Loucy (cell line): ENCODE measurements around the gene FAM81A.

ENCODE experiments used
- H2AFZ ChIP-seq: fragments of 200-600 bp; sonication (generic); 2 replicates; pipeline ENCODE4 v1.6.0; 2016; ENCODE audit warnings: antibody characterized with exemption, mild to moderate bottlenecking, low read length, moderate library complexity
- H3F3A ChIP-seq: fragments of 200-600 bp; 2 replicates; pipeline ENCODE4 v1.6.0; 2016; ENCODE audit warnings: antibody characterized with exemption, low read depth, mild to moderate bottlenecking
- H3K27me3 ChIP-seq: fragments of 200-600 bp; sonication (generic); 2 replicates; pipeline ENCODE4 v1.6.1; 2014; ENCODE audit warnings: low read length, mild to moderate bottlenecking; ENCODE audit not compliant: insufficient read depth, poor library complexity, severe bottlenecking
- H3K36me3 ChIP-seq: fragments of 200-600 bp; sonication (generic); 2 replicates; pipeline ENCODE4 v1.6.1; 2016; ENCODE audit warnings: low read length; ENCODE audit not compliant: insufficient read depth
- H3K4me1 ChIP-seq: fragments of 200-600 bp; sonication (generic); 2 replicates; pipeline ENCODE4 v1.5.1; 2014; ENCODE audit warnings: low read length, mild to moderate bottlenecking; ENCODE audit not compliant: insufficient read depth, poor library complexity, severe bottlenecking
- H3K4me2 ChIP-seq: fragments of 200-600 bp; sonication (generic); 2 replicates; pipeline ENCODE4 v1.6.0; 2014; ENCODE audit warnings: antibody characterized with exemption, low read length, low read depth, mild to moderate bottlenecking; ENCODE audit not compliant: poor library complexity, severe bottlenecking
- H3K4me3 ChIP-seq: fragments of 200-600 bp; sonication (generic); 2 replicates; pipeline ENCODE4 v1.5.1; 2014; ENCODE audit warnings: low read length, mild to moderate bottlenecking, mixed read lengths; ENCODE audit not compliant: poor library complexity, severe bottlenecking
- H3K79me2 ChIP-seq: fragments of 200-600 bp; sonication (generic); 2 replicates; pipeline ENCODE4 v1.6.1; 2014; ENCODE audit warnings: low read length; ENCODE audit not compliant: insufficient read depth
- H3K9ac ChIP-seq: fragments of 200-600 bp; sonication (generic); 2 replicates; pipeline ENCODE4 v1.6.0; 2014; ENCODE audit warnings: mild to moderate bottlenecking, low read depth, low read length, moderate library complexity; ENCODE audit not compliant: poor library complexity, severe bottlenecking
- H3K9me2 ChIP-seq: fragments of 200-600 bp; sonication (generic); replicated peaks from 2 replicates; pipeline ENCODE4 v1.6.1; 2016; ENCODE audit warnings: low read depth, low read length, mixed read lengths
- H3K9me3 ChIP-seq: fragments of 200-600 bp; sonication (generic); 2 replicates; pipeline ENCODE4 v1.6.1; 2014; ENCODE audit warnings: mild to moderate bottlenecking, antibody characterized with exemption, low read length, low read depth; ENCODE audit not compliant: insufficient read depth
- H4K20me1 ChIP-seq: fragments of 200-600 bp; sonication (generic); 2 replicates; pipeline ENCODE4 v1.6.0; 2014; ENCODE audit warnings: antibody characterized with exemption, low read length, mild to moderate bottlenecking; ENCODE audit not compliant: insufficient read depth, poor library complexity, severe bottlenecking
- EZH2phosphoT487 ChIP-seq: fragments of 200-600 bp; IDR thresholded peaks from 2 replicates; pipeline ENCODE4 v1.6.1; 2018; ENCODE audit warnings: antibody characterized with exemption, mild to moderate bottlenecking, moderate library complexity, borderline replicate concordance
- TF ChIP-seq, protein P1 (sequence below): fragments of 200-600 bp; sonication (generic); conservative IDR thresholded peaks from 2 replicates; pipeline ENCODE4 v1.5.1; 2014; ENCODE audit warnings: mild to moderate bottlenecking, antibody characterized with exemption, low read length

Gene FAM81A

GRCh38 chr15:59446232-59446957, 8.4 kb downstream of the FAM81A start:
- no peaks in the 10 kb centered on the region for H3F3A ChIP-seq
- TF ChIP-seq, protein P1, sequence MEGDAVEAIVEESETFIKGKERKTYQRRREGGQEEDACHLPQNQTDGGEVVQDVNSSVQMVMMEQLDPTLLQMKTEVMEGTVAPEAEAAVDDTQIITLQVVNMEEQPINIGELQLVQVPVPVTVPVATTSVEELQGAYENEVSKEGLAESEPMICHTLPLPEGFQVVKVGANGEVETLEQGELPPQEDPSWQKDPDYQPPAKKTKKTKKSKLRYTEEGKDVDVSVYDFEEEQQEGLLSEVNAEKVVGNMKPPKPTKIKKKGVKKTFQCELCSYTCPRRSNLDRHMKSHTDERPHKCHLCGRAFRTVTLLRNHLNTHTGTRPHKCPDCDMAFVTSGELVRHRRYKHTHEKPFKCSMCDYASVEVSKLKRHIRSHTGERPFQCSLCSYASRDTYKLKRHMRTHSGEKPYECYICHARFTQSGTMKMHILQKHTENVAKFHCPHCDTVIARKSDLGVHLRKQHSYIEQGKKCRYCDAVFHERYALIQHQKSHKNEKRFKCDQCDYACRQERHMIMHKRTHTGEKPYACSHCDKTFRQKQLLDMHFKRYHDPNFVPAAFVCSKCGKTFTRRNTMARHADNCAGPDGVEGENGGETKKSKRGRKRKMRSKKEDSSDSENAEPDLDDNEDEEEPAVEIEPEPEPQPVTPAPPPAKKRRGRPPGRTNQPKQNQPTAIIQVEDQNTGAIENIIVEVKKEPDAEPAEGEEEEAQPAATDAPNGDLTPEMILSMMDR: no peak
- no peak for TF ChIP-seq EZH2phosphoT487
- H2AFZ ChIP-seq: peak overlapping the region; percentile 36; the same call in 1 of the 2 replicates
- H3K9me3 ChIP-seq: no peaks in the 10 kb centered on the region
- no peak overlapping the region for H3K9ac ChIP-seq
- no peaks in the 10 kb centered on the region for H4K20me1 ChIP-seq
- H3K27me3 ChIP-seq: no peaks in the 10 kb centered on the region
- H3K4me1 ChIP-seq: no peaks in the 10 kb centered on the region
- no peaks in the 10 kb centered on the region for H3K36me3 ChIP-seq
- no peaks in the 10 kb centered on the region for H3K79me2 ChIP-seq
- no peak overlapping the region for H3K4me3 ChIP-seq
- H3K9me2 ChIP-seq: no peaks in the 10 kb centered on the region
- H3K4me2 ChIP-seq: no peak overlapping the region

- H3K4me3 ChIP-seq: no peak overlapping the region
- no peaks in the 10 kb centered on the region for H3K36me3 ChIP-seq
- H3K79me2 ChIP-seq: no peaks in the 10 kb centered on the region
- H3K4me2 ChIP-seq: no peak overlapping the region
- no peaks in the 10 kb centered on the region for H3K9me2 ChIP-seq
- no peak for TF ChIP-seq EZH2phosphoT487
- TF ChIP-seq, protein P1: no peak
- H3K27me3 ChIP-seq: no peaks in the 10 kb centered on the region
- H3K9me3 ChIP-seq: no peaks in the 10 kb centered on the region
- H3F3A ChIP-seq: no peaks in the 10 kb centered on the region
- H3K9ac ChIP-seq: no peak overlapping the region
- no peaks in the 10 kb centered on the region for H3K4me1 ChIP-seq
- H2AFZ ChIP-seq: no peak overlapping the region
- H4K20me1 ChIP-seq: no peaks in the 10 kb centered on the region
These were observed 9.4 kb downstream of the FAM81A start for GRCh38 chr15:59447367-59447766.

- Histone ChIP-seq H2AFZ (no peak overlapping the region), H3K9me2 (no peaks in the 10 kb centered on the region), H3K36me3 (no peaks in the 10 kb centered on the region), H4K20me1 (no peaks in the 10 kb centered on the region), H3K79me2 (no peaks in the 10 kb centered on the region), H3K9me3 (no peaks in the 10 kb centered on the region), H3K4me3 (no peak overlapping the region), H3F3A (no peaks in the 10 kb centered on the region), H3K27me3 (no peaks in the 10 kb centered on the region), H3K9ac (no peak overlapping the region), H3K4me2 (no peak overlapping the region), H3K4me1 (no peaks in the 10 kb centered on the region)
- TF ChIP-seq, protein P1: no peak
- no peak for TF ChIP-seq EZH2phosphoT487
These were observed 10.9 kb downstream of the FAM81A start for GRCh38 chr15:59448871-59449270.
